BLaER1 (cell line): ENCODE measurements around the gene CAPN12.
A peak's percentile ranks its signal among the peaks of the same experiment; 100 is the strongest.
"Not testable (repeated sequence)": the region's sequence is repeated elsewhere in the genome, so short reads cannot be mapped to it uniquely, and the experiment has no call there.

Source experiments
- H3K27ac ChIP-seq: shearing (Covaris generic); formaldehyde crosslinking; 2 replicates; pipeline ENCODE4 v1.8.1; 2022
- H3K27me3 ChIP-seq: shearing (Covaris generic); formaldehyde crosslinking; 2 replicates; pipeline ENCODE4 v1.8.1; 2022
- H3K36me3 ChIP-seq: shearing (Covaris generic); formaldehyde crosslinking; 2 replicates; pipeline ENCODE4 v1.8.1; 2022
- H3K4me1 ChIP-seq: shearing (Covaris generic); formaldehyde crosslinking; 2 replicates; pipeline ENCODE4 v1.8.1; 2022
- H3K4me2 ChIP-seq: shearing (Covaris generic); formaldehyde crosslinking; 2 replicates; pipeline ENCODE4 v1.8.1; 2022
- H3K4me3 ChIP-seq: shearing (Covaris generic); formaldehyde crosslinking; 2 replicates; pipeline ENCODE4 v1.8.1; 2022
- H3K9ac ChIP-seq: shearing (Covaris generic); formaldehyde crosslinking; 2 replicates; pipeline ENCODE4 v1.8.1; 2022
- H3K9me3 ChIP-seq: shearing (Covaris generic); formaldehyde crosslinking; 2 replicates; pipeline ENCODE4 v1.8.1; 2022
- H4K20me1 ChIP-seq: shearing (Covaris generic); formaldehyde crosslinking; 2 replicates; pipeline ENCODE4 v1.8.1; 2022
- Cebpa-rat ChIP-seq: shearing (Covaris generic); IDR thresholded peaks from 2 replicates; pipeline ENCODE4 v1.8.1; 2022

Gene CAPN12

GRCh38 chr19:38773469-38774177, 29.3 kb upstream of the CAPN12 start, which contains the start of gene LGALS7:
Gene LGALS7 (minus strand): TSS chr19:38773517. CDS start chr19:38773492, 25 bp downstream.
- no peaks in the 10 kb centered on the region for H3K36me3 ChIP-seq
- no peaks in the 10 kb centered on the region for H3K9me3 ChIP-seq
- peaks cover 23% of the 10 kb centered on the region for H3K4me1 ChIP-seq
- H3K9ac ChIP-seq, result no peak within 1 kb of the TSS
- H3K4me3 ChIP-seq, result no peak within 1 kb of the TSS
- H4K20me1 ChIP-seq, result no peaks in the 10 kb centered on the region
- H3K27ac ChIP-seq, result no peak within 1 kb of the TSS
- H3K27me3 ChIP-seq, result 0 out of 2 replicates have a peak, but pooled peaks cover 3% of the 10 kb centered on the region
- no peak within 1 kb of the TSS for H3K4me2 ChIP-seq
- TF ChIP-seq Cebpa-rat, result no peak

- H3K4me2 ChIP-seq, H3K36me3 ChIP-seq, H3K4me3 ChIP-seq, H4K20me1 ChIP-seq, H3K27me3 ChIP-seq, H3K9me3 ChIP-seq, H3K9ac ChIP-seq, H3K27ac ChIP-seq: not testable (repeated sequence)
- peaks cover 16% of the 10 kb centered on the region for H3K4me1 ChIP-seq
Observed at GRCh38 chr19:38771569-38771968, 27.3 kb upstream of the CAPN12 start.

GRCh38 chr19:38770949-38771275, 26.6 kb upstream of the CAPN12 start:
- not testable (repeated sequence) for H3K27me3 ChIP-seq, H3K9ac ChIP-seq, H3K9me3 ChIP-seq, H3K27ac ChIP-seq, H3K36me3 ChIP-seq, H3K4me3 ChIP-seq, H4K20me1 ChIP-seq, H3K4me2 ChIP-seq
- H3K4me1 ChIP-seq, result peaks cover 16% of the 10 kb centered on the region

GRCh38 chr19:38770228-38770948, 26.1 kb upstream of the CAPN12 start:
- H3K27me3 ChIP-seq, H3K9me3 ChIP-seq, H4K20me1 ChIP-seq, H3K36me3 ChIP-seq: not testable (repeated sequence)
- peak overlapping the region; percentile 82 for H3K4me2 ChIP-seq
- peak overlapping the region; percentile 90 for H3K27ac ChIP-seq
- peak overlapping the region; percentile 81 for H3K9ac ChIP-seq
- peaks cover 16% of the 10 kb centered on the region for H3K4me1 ChIP-seq
- peak overlapping the region; percentile 63 for H3K4me3 ChIP-seq

- H3K4me2 ChIP-seq, result peak overlapping the region; percentile 82
Observed at GRCh38 chr19:38769635-38770211, 25.4 kb upstream of the CAPN12 start.

GRCh38 chr19:38766276-38767047, 22.2 kb upstream of the CAPN12 start:
- Histone ChIP-seq H3K9me3 (no peaks in the 10 kb centered on the region), H3K4me2 (no peak overlapping the region), H3K27ac (no peak overlapping the region), H3K4me1 (peaks cover 26% of the 10 kb centered on the region), H3K27me3 (0 out of 2 replicates have a peak, but pooled peaks cover 3% of the 10 kb centered on the region), H4K20me1 (no peaks in the 10 kb centered on the region), H3K4me3 (no peak overlapping the region), H3K36me3 (no peaks in the 10 kb centered on the region), H3K9ac (no peak overlapping the region)
- TF ChIP-seq Cebpa-rat, result no peak

More at GRCh38 chr19:38769635-38770211, 25.4 kb upstream of the CAPN12 start:
- peak overlapping the region; percentile 81 for H3K9ac ChIP-seq
- H3K27me3 ChIP-seq, result 0 out of 2 replicates have a peak, but pooled peaks cover 3% of the 10 kb centered on the region
- H3K4me3 ChIP-seq, result peak overlapping the region; percentile 63
- no peaks in the 10 kb centered on the region for H3K36me3 ChIP-seq
- H3K27ac ChIP-seq, result peak overlapping the region; percentile 90
- H3K9me3 ChIP-seq, result no peaks in the 10 kb centered on the region
- no peak for TF ChIP-seq Cebpa-rat
- peaks cover 16% of the 10 kb centered on the region for H3K4me1 ChIP-seq
- no peaks in the 10 kb centered on the region for H4K20me1 ChIP-seq

GRCh38 chr19:38765214-38765613, 20.9 kb upstream of the CAPN12 start:
- H3K4me2 ChIP-seq, result no peak overlapping the region
- TF ChIP-seq Cebpa-rat, result no peak

GRCh38 chr19:38763795-38764220, 19.5 kb upstream of the CAPN12 start:
- Histone ChIP-seq H3K4me3 (no peak overlapping the region), H3K36me3 (no peaks in the 10 kb centered on the region), H3K27me3 (no peaks in the 10 kb centered on the region), H3K4me1 (peaks cover 16% of the 10 kb centered on the region), H3K27ac (no peak overlapping the region), H3K9me3 (no peaks in the 10 kb centered on the region), H4K20me1 (no peaks in the 10 kb centered on the region), H3K9ac (no peak overlapping the region), H3K4me2 (no peak overlapping the region)
- TF ChIP-seq Cebpa-rat, result no peak

More at GRCh38 chr19:38765214-38765613, 20.9 kb upstream of the CAPN12 start:
- Histone ChIP-seq H3K4me3 (no peak overlapping the region), H3K36me3 (no peaks in the 10 kb centered on the region), H3K27me3 (0 out of 2 replicates have a peak, but pooled peaks cover 3% of the 10 kb centered on the region), H3K27ac (no peak overlapping the region), H3K9ac (no peak overlapping the region), H3K9me3 (no peaks in the 10 kb centered on the region), H4K20me1 (no peaks in the 10 kb centered on the region), H3K4me1 (peaks cover 30% of the 10 kb centered on the region)

GRCh38 chr19:38761884-38762389, 17.7 kb upstream of the CAPN12 start:
- H3K9ac ChIP-seq, result not testable (repeated sequence)

GRCh38 chr19:38760805-38761517, 16.7 kb upstream of the CAPN12 start:
- not testable (repeated sequence) for H3K27ac ChIP-seq, H3K4me3 ChIP-seq, H3K4me2 ChIP-seq, H3K9me3 ChIP-seq, H3K9ac ChIP-seq, H4K20me1 ChIP-seq, H3K27me3 ChIP-seq, H3K36me3 ChIP-seq
- peaks cover 15% of the 10 kb centered on the region for H3K4me1 ChIP-seq

More at GRCh38 chr19:38761884-38762389, 17.7 kb upstream of the CAPN12 start:
- not testable (repeated sequence) for H3K4me3 ChIP-seq, H3K36me3 ChIP-seq, H3K27ac ChIP-seq, H3K27me3 ChIP-seq, H4K20me1 ChIP-seq, H3K9me3 ChIP-seq, H3K4me2 ChIP-seq
- peaks cover 15% of the 10 kb centered on the region for H3K4me1 ChIP-seq
